ENCODE data around the gene CHCHD3.

Gene CHCHD3

DNA sequence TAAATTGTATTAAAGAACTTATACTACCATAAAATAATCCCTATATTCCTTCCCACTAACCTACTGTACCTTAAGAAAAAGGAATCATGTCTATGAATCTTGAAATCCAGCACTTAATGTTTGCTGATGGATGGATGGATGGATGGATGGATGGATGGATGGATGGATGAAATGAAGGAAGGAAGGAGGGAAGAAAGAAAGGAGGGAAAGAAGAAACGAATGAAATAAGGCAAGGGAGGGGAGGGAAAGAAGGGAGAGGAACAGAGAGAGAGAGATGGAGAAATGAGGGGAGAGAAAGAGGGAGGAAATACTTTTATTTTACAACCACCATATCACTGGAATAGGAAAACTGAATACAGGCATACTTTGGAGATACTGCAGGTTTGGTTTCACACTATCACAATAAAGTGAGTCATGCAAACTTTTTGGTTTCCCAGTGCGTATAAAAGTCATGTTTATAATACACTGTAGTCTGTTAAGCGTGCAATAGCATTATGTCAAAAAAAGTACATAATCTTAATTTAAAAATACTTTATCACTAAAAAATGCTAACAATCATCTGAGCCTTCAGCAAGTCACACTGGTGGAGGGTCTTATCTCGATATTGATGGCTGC, 219.8 kb downstream of the CHCHD3 start:
- no peak for DNase-seq (ENCODE audit: low read depth)

DNA sequence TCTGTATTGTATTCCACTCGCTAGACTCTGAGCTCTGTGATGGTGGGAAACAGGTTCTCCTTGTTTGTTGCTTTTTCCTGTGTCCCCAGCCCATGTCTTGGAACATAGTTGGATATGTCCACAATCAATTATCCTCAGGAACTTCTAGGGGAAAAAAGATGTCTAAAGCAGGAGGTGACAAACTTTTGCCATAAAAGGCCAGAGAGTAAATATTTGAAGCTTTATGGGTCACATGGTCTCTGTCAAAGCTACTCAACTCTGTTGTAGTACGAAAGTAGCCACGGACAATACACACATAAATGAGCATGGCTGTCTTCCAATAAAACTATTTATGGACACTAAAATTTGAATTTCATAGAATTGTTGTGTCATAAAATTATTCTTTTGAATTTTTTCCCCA, 220.5 kb downstream of the CHCHD3 start:
- DNase-seq (ENCODE audit: low read depth): no peak

DNA sequence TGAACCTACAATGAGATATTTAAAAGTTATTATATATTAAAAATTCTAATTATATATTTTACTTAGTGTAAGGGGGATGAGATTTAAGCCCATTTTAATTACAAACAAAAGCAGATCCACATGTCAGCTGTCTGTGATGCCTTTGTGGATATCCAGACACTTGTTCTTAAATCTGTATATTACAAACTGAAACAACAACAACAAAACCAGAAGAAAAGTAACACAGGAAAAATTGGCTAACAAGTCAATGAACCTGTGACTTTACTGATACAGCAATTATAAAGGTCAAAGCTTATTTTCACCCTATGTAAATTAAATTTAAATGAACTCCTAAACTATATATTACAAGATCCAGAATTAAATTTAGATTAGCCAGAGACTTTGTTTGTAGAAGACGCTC, 222.7 kb downstream of the CHCHD3 start:
- no peak for DNase-seq (ENCODE audit: low read depth)

DNA sequence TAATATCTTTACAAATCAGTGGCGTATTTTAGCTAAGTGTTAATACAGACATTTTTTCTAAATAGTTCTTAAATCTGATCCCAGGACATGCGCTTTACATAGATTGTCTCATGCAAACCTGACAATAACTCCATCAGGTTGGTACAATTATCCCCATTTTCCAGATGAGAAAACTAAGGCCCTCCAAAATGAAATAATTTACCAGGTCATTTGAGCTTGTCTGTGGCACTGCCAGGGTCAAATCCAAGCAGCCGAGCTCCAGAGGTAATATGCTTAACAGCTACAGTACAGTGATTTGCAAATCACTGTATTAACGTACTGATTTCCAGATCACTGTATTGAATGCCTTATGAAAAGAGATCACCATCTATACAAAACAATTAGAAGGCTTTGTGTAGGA, 223.1 kb downstream of the CHCHD3 start:
- DNase-seq (ENCODE audit: low read depth): no peak

GRCh38 chr7:132858251-132858650, 223.6 kb downstream of the CHCHD3 start:
- DNase-seq (ENCODE audit: low read depth): no peak

- no peak for DNase-seq (ENCODE audit: low read depth)
These were observed 224.2 kb downstream of the CHCHD3 start for GRCh38 chr7:132857703-132858102.

- DNase-seq (ENCODE audit: low read depth): no peak
These were observed 224.9 kb downstream of the CHCHD3 start for GRCh38 chr7:132857031-132857430.

- no peak for DNase-seq (ENCODE audit: low read depth)
These were observed 225.5 kb downstream of the CHCHD3 start for GRCh38 chr7:132856416-132856815.

DNA sequence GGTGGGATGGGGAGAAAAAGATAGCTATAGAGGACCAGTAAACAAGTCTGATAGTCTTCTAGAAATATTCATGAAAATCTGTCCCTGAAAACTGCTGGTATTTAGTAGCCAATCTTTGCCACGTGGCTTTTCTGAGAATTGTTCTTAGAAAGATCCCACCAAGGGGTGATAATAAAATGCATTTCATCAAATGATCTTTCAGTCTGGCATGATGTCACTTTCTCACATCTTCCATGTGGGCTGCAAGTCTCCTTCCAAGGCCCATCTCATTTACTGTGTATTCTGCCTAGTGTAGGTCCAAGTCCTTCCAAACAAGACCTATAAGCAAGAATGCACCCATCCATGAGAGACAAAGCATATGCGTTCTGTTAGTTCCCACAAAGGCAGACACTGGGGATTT, 226.0 kb downstream of the CHCHD3 start:
- DNase-seq (ENCODE audit: low read depth): no peak

DNA sequence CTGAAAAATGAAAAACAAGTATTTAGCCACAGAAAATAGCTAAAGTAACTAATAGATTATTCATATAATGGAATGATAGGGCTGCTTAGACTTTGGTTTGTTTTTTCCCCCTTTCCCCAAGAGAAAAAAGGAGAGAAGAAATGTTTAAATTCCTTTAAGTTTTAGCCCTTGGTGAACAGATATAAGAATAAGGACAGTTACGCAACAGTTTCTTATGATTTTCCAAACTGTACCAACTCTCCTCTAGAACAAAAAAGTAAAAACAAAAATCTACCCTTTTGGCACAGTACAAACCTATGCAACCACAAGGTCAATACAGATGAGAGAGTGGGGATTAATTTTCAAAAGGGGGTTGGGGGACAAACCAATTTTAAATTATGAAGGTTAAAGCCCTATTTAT, 227.7 kb downstream of the CHCHD3 start:
- DNase-seq (ENCODE audit: low read depth): no peak

DNA sequence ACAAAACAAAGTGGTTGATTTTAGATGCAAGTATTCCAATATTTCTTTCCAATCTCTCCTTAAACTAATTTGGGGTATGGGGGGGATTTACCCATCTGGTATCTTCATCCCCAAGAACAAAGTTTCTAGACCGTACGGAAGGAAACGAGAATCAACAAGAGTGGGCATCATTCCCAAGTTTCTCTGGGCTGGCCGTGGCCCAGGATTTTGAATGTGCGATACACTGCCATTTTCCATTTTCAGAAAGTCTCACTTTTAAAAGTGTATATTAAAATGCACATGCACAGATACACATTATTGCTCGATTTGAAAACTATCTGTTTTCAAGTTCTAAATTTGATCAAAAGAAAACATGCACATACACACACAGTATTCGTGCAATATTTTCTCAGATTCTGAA, 234.5 kb downstream of the CHCHD3 start:
- DNase-seq (ENCODE audit: low read depth): no peak

DNA sequence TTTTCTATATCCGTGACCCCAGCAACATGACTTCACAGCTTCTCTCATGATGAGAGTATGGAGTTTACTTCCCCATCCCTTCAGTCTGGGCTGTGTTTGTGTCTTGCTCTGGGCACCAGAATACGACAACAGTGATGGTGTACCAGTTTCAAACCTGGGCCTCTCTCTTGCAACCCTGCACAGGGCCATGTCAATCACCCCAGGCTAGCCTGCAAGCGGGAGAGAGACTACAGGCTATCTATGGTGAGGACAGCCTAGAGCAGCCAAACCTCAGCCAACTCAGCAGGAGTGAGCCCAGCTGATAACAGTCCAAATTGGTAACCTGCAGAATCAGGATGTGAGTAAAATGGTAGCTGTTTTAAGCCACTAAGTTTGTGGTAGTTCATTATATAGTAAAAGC, 235.8 kb downstream of the CHCHD3 start:
- no peak for DNase-seq (ENCODE audit: low read depth)

GRCh38 chr7:132842478-132842877, 239.4 kb downstream of the CHCHD3 start:
- no peak for DNase-seq (ENCODE audit: low read depth)

GRCh38 chr7:132840199-132840598, 241.7 kb downstream of the CHCHD3 start:
- no peak for DNase-seq (ENCODE audit: low read depth)

- DNase-seq (ENCODE audit: low read depth): no peak
These were observed 243.6 kb downstream of the CHCHD3 start for GRCh38 chr7:132838313-132838712.

DNA sequence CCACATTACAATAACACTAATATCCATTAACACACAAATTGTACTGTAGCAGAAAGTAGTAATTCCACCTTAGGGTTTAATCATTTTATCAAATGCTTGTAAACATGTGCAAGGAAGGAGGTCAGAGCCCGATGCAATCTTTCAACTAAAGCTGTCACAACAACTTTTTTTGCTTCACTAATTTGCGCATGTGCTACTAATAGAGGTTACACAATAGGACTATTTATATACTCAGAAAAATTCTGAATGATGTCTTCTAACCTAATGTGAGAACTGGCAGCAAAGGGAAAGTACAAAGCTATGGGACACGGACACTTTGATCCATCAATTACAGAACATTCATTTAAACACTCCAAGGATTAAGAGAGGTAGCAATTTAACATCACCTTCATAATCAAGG, 244.4 kb downstream of the CHCHD3 start:
- DNase-seq (ENCODE audit: low read depth): no peak

DNA sequence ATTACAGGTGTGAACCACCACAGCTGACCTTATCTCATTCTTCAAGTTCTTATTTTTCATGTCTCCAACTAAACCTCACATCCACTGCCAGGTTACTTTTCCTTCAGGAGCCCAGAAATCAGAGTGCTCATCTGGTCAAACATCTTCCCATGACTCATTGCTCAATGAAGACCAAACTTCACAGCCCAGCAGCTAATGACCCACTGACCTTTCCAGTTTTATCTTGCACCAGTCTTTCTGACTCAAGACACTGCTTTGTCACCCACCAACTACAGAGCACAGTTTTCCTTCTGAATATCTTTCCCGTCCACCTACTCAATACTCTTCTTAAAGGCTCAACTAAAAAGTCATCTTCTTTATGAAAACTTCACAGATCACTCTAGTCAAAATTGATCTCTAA, 245.1 kb downstream of the CHCHD3 start:
- DNase-seq (ENCODE audit: low read depth): no peak

DNA sequence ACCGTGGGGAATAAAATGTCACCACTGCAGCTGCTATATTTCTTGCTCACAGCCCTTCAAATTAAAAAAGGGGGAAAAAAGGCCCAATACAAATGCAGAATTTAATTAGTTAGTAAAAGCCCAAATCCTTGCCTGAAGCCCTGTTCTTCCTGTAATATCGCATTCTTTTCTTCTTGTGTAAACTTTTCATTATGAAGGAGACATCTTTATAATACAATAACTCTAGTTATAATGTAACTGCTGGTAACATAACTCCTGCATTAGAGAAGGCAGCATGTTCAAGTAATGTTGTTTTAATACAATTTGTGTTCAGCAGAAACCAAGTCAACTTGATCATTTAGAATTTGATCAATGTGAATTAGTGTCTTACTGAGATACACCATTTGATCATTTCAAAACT, 250.9 kb downstream of the CHCHD3 start:
- DNase-seq (ENCODE audit: low read depth): no peak

- no peak for DNase-seq (ENCODE audit: low read depth)
These were observed 253.4 kb downstream of the CHCHD3 start for GRCh38 chr7:132828502-132828901.

- no peak for DNase-seq (ENCODE audit: low read depth)
These were observed 255.7 kb downstream of the CHCHD3 start for GRCh38 chr7:132825932-132826835.

DNA sequence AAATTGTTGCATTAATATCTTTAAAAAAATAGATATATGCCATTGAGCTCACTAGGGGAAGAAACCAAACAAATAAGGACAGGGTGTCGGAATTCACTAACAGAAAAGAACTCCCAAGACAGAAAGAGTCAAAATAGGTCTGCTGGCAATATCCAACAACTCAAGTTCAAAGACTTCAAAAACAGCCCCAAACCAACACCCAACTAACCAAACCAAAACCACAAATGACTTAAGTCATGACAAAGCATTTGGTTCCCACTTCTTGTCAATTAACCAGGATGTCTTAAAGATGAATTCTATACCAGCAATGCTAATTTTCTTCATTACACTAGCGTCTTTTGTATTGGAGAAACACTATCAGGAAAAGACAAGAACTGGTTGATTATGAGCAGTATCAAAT, 256.7 kb downstream of the CHCHD3 start:
- DNase-seq (ENCODE audit: low read depth): no peak

DNA sequence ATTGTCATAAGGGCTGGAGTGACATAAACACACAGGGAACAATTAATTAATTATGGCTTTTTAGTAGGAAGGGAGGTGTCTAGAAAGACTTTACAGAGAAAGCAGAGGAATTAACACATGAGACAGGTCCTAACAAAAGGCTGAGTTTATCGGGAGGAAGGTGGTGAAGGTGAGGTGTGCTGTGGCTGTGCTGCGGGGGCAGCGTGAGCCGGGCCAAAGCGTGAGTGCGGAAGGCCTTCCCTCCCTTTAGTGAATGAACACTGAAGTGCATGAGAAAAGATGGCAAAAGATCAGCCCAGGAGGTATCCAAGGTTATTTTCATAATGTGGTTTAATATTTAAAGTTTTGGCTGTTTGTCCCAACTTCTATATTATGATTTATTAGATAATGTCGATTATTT, 262.2 kb downstream of the CHCHD3 start:
- no peak for DNase-seq (ENCODE audit: low read depth)

- no peak for DNase-seq (ENCODE audit: low read depth)
These were observed 263.9 kb downstream of the CHCHD3 start for GRCh38 chr7:132817949-132818348.
